Activated naive CD4-positive, alpha-beta T cell treated with anti-CD3 and anti-CD28 coated beads, Interleukin-2, amount 50 U/mL, for 24 hours (primary cell): Measurements from ENCODE around the gene FEZF2.

Experiments used
- H3K27ac Mint-ChIP-seq: one replicate; pipeline ENCODE4 v1.8.0; 2021; ENCODE audit warnings: mild to moderate bottlenecking, mixed read lengths
- H3K27me3 Mint-ChIP-seq: one replicate; pipeline ENCODE4 v1.8.0; 2021; ENCODE audit warnings: mixed read lengths
- H3K36me3 Mint-ChIP-seq: one replicate; pipeline ENCODE4 v1.8.0; 2021; ENCODE audit warnings: mixed read lengths
- H3K4me1 Mint-ChIP-seq: one replicate; pipeline ENCODE4 v1.8.0; 2021; ENCODE audit warnings: mixed read lengths
- H3K4me3 Mint-ChIP-seq: one replicate; pipeline ENCODE4 v1.8.0; 2021; ENCODE audit warnings: mild to moderate bottlenecking, mixed read lengths
- H3K9me3 Mint-ChIP-seq: one replicate; pipeline ENCODE4 v1.8.0; 2021; ENCODE audit warnings: mixed read lengths

FEZF2 gene

GRCh38 chr3:62373215-62373614 is at the start of gene FEZF2:
FEZF2 (minus strand) TSS chr3:62373550; CDS start chr3:62372868, 682 bp downstream.
- no peak within 1 kb of the TSS for H3K4me3 Mint-ChIP-seq
- H3K27ac Mint-ChIP-seq = no peak within 1 kb of the TSS

DNA sequence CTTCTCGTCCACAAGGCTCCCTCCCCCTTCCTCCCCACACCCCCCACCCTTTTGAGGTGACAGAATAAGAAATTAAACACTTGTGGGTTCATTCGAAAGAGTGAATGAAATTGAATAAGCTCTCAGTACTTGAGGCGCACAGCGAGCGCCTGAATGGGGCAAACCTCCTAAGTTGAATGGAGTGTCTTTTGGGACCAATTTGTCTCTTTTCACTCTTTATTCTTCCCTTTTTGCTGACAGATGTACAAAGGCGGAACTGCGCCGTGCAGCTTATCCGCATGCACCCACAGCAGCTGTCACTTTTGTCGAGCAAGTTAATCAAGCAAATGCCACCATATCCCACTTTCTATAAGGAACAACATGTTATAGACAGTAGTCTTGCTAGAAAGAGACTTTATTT is 47.9 kb upstream of the FEZF2 start:
- H3K27ac Mint-ChIP-seq = no peak overlapping the region
- H3K4me1 Mint-ChIP-seq = no peaks in the 10 kb centered on the region
- H3K9me3 Mint-ChIP-seq = no peaks in the 10 kb centered on the region
- no peak overlapping the region for H3K4me3 Mint-ChIP-seq
- H3K36me3 Mint-ChIP-seq = no peaks in the 10 kb centered on the region
- peaks cover 3% of the 10 kb centered on the region for H3K27me3 Mint-ChIP-seq

More at GRCh38 chr3:62373215-62373614, at the start of gene FEZF2:
- H3K9me3 Mint-ChIP-seq = no peaks in the 10 kb centered on the region
- peaks cover 56% of the 10 kb centered on the region for H3K27me3 Mint-ChIP-seq
- H3K36me3 Mint-ChIP-seq = no peaks in the 10 kb centered on the region
- peaks cover 9% of the 10 kb centered on the region for H3K4me1 Mint-ChIP-seq

- Mint-ChIP-seq H3K27me3 (no peaks in the 10 kb centered on the region), H3K4me1 (no peaks in the 10 kb centered on the region), H3K4me3 (no peak overlapping the region), H3K36me3 (no peaks in the 10 kb centered on the region), H3K27ac (no peak overlapping the region), H3K9me3 (no peaks in the 10 kb centered on the region)
Measured at GRCh38 chr3:62416144-62416543, 42.8 kb upstream of the FEZF2 start.

DNA sequence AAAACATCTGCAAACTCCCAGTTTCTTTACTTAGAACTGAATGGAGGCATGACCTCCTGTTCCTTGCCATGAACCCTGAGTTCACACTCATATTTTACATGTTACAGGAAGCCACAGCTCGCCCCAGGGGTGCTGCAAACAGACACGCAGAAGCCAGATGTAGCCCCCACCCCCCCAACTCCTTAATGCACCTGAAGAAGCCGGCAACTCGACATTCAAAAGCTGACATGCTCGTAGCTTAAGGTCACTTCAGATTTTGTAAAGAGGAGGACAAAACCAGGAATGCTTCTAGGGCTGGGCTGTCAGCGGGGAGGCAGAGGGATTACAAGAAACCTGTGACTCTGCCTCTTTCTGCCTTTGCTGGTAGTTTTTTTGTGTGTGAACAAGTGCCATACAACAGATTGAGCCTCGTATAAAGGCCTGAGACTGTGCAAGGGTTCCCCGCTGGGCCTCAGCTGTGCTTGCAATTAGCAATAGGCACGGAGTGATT is 42.0 kb upstream of the FEZF2 start:
- H3K27ac Mint-ChIP-seq = no peak overlapping the region
- H3K27me3 Mint-ChIP-seq = no peaks in the 10 kb centered on the region
- H3K36me3 Mint-ChIP-seq = no peaks in the 10 kb centered on the region
- no peaks in the 10 kb centered on the region for H3K4me1 Mint-ChIP-seq
- H3K9me3 Mint-ChIP-seq = no peaks in the 10 kb centered on the region
- no peak overlapping the region for H3K4me3 Mint-ChIP-seq

DNA sequence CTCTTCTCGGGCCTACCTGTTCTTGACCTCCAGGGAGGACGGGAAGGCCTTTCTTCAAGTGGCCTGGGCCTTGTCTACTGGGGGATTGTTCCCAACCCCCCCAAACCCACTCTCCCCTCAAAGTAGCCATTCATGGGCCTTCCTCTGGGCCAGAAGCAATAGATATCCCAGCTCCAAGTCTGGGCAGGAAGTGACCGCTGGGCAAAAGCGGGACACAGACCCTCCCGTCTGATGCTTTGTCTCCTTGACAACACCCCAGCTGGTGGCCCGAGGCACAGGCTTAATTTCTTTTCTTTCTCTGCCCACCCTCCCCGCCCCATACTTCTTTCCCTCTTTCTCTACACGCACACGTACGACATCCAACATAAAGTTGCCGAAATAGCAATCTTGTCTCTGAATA is 41.4 kb upstream of the FEZF2 start:
- Mint-ChIP-seq H3K4me3 (no peak overlapping the region), H3K27ac (no peak overlapping the region), H3K9me3 (no peaks in the 10 kb centered on the region), H3K36me3 (no peaks in the 10 kb centered on the region), H3K4me1 (no peaks in the 10 kb centered on the region), H3K27me3 (peaks cover 2% of the 10 kb centered on the region)

- no peak overlapping the region for H3K27ac Mint-ChIP-seq
- no peaks in the 10 kb centered on the region for H3K9me3 Mint-ChIP-seq
- H3K4me1 Mint-ChIP-seq = no peaks in the 10 kb centered on the region
- H3K36me3 Mint-ChIP-seq = no peaks in the 10 kb centered on the region
- H3K4me3 Mint-ChIP-seq = no peak overlapping the region
- peaks cover 2% of the 10 kb centered on the region for H3K27me3 Mint-ChIP-seq
Measured at GRCh38 chr3:62413687-62414086, 40.3 kb upstream of the FEZF2 start.

- Mint-ChIP-seq H3K9me3 (no peaks in the 10 kb centered on the region), H3K4me1 (no peaks in the 10 kb centered on the region), H3K36me3 (no peaks in the 10 kb centered on the region), H3K27ac (no peak overlapping the region), H3K4me3 (no peak overlapping the region), H3K27me3 (peaks cover 2% of the 10 kb centered on the region)
Measured at GRCh38 chr3:62406945-62407344, 33.6 kb upstream of the FEZF2 start.

- H3K27ac Mint-ChIP-seq = no peak overlapping the region
- H3K36me3 Mint-ChIP-seq = no peaks in the 10 kb centered on the region
- H3K27me3 Mint-ChIP-seq = peaks cover 2% of the 10 kb centered on the region
- no peak overlapping the region for H3K4me3 Mint-ChIP-seq
- no peaks in the 10 kb centered on the region for H3K9me3 Mint-ChIP-seq
- no peaks in the 10 kb centered on the region for H3K4me1 Mint-ChIP-seq
Measured at GRCh38 chr3:62405566-62405965, 32.2 kb upstream of the FEZF2 start.

DNA sequence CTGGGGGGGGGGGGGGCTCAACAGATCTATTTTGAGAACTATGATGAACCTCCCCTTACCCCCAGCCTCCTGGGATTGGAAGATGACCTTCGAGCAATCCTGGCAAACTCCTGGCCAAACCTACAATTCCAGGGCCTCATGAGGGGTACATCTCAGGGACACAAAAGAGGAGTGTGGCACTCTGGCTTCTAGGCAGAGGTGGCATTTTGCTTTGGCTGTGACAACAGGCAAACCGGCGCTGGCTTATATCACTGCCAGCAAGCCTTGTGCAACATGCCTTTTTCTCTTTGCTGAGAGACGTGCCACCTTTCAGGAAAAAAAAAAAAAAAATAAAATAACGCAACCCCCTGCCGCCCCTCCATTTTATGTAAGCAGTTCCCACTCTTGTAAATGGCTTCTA is 31.8 kb upstream of the FEZF2 start:
- H3K9me3 Mint-ChIP-seq = no peaks in the 10 kb centered on the region
- peaks cover under 1% of the 10 kb centered on the region for H3K27me3 Mint-ChIP-seq
- no peaks in the 10 kb centered on the region for H3K36me3 Mint-ChIP-seq
- H3K4me3 Mint-ChIP-seq = no peak overlapping the region
- no peaks in the 10 kb centered on the region for H3K4me1 Mint-ChIP-seq
- no peak overlapping the region for H3K27ac Mint-ChIP-seq

DNA sequence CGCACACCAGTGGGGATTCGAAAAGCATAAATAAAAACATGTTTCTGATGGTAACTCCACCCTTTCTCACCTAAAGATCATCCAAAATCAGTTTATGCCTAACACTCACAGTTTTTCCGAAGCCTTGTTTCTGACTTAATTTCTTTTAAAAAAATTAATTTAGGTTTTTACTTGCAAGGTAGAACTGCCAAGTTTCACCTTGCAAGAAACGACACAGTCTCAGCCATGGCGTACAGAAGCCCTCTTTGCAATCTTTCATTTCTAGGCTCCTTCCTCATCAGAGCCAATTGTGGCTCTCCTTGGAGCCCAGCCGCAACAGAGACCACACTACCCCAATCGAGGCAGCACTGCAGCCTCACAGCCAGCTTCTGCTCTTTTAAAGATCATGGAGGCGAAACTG is 31.0 kb upstream of the FEZF2 start:
- no peaks in the 10 kb centered on the region for H3K4me1 Mint-ChIP-seq
- H3K27ac Mint-ChIP-seq = no peak overlapping the region
- H3K9me3 Mint-ChIP-seq = no peaks in the 10 kb centered on the region
- H3K4me3 Mint-ChIP-seq = no peak overlapping the region
- no peaks in the 10 kb centered on the region for H3K36me3 Mint-ChIP-seq
- no peaks in the 10 kb centered on the region for H3K27me3 Mint-ChIP-seq

GRCh38 chr3:62403765-62404164 is 30.4 kb upstream of the FEZF2 start:
- Mint-ChIP-seq H3K9me3 (no peaks in the 10 kb centered on the region), H3K27ac (no peak overlapping the region), H3K4me1 (no peaks in the 10 kb centered on the region), H3K27me3 (no peaks in the 10 kb centered on the region), H3K4me3 (no peak overlapping the region), H3K36me3 (no peaks in the 10 kb centered on the region)

DNA sequence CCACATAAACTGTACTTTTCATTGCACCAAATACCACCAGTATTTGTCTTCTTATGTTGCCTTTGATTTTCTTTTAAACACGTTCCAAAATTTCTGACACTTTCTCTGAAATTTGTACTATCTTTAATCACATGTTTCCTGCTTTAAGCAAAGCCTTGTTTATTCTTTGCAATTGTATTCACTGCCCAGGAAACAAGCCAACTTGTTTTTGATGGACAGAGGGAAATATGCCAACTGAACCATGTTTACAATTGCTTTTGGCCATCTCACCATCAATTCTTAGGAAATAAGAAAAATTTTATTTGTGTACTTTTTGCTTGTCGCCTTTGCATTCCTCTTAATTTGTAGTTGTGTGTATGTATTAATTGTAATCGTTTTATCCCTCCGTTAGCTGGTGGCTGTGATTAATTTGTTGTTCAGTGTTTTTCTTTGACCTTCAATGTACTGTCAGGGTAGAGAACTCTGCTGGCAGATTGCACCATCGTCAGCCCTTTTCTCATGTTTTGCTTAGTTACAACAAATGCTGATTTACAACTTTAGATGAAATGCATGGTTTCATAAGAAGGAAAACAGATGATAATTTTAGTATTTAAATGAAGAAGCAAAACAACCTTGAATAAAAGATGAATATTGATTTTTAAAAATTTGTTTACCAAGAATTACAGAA is 19.4 kb upstream of the FEZF2 start:
- peaks cover 17% of the 10 kb centered on the region for H3K27me3 Mint-ChIP-seq
- H3K4me3 Mint-ChIP-seq = no peak overlapping the region
- H3K36me3 Mint-ChIP-seq = no peaks in the 10 kb centered on the region
- peaks cover 12% of the 10 kb centered on the region for H3K9me3 Mint-ChIP-seq
- no peak overlapping the region for H3K27ac Mint-ChIP-seq
- H3K4me1 Mint-ChIP-seq = no peaks in the 10 kb centered on the region

- Mint-ChIP-seq H3K27ac (no peak overlapping the region), H3K9me3 (peaks cover 5% of the 10 kb centered on the region), H3K27me3 (peaks cover 11% of the 10 kb centered on the region), H3K36me3 (no peaks in the 10 kb centered on the region), H3K4me1 (no peaks in the 10 kb centered on the region), H3K4me3 (no peak overlapping the region)
Measured at GRCh38 chr3:62387251-62387650, 13.9 kb upstream of the FEZF2 start.

DNA sequence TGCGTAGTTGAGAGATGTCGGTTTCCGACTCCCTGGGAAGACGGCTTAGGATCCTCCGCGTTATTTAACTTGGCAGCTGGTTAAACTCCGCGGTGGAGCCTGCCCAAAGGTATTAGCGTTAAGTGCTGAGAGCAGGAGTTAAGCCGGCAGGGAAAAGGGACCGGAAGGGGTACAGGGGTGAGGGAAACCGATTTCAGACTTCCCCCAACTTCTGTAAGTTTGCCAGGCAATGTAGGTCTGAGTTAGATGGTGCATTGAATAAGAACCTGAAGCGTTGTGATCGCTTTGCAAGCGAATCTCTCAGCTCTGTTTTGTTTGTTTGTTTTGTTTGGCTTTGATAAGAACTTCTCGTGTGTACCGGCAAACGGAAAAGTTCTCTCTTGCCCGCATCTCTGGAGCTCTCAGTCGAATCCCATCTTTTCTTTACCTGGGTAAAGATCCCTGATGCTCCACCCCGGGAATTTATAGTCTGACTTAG is 6.0 kb upstream of the FEZF2 start:
- H3K4me1 Mint-ChIP-seq = peaks cover under 1% of the 10 kb centered on the region
- no peaks in the 10 kb centered on the region for H3K36me3 Mint-ChIP-seq
- H3K9me3 Mint-ChIP-seq = no peaks in the 10 kb centered on the region
- H3K27me3 Mint-ChIP-seq = peaks cover 53% of the 10 kb centered on the region
- H3K27ac Mint-ChIP-seq = no peak overlapping the region
- no peak overlapping the region for H3K4me3 Mint-ChIP-seq

DNA sequence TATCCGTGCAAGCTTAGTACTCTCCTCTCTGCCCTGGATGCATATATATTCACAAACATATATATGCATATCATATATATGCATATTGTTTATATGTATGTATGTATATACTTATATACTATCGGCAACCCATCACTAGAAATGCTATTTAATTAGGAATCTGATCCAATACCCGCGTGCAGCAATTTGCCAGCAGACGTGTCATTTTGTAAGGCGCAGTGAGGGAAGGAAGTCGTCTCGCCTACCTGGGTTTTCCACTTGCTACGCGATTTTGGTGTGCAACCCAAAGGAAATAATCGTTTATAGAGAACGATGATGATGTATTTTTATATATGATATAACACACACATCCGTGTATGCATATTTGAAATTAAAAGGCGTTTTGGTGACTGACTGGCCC is 5.6 kb upstream of the FEZF2 start:
- H3K9me3 Mint-ChIP-seq = no peaks in the 10 kb centered on the region
- H3K4me3 Mint-ChIP-seq = no peak overlapping the region
- H3K36me3 Mint-ChIP-seq = no peaks in the 10 kb centered on the region
- peaks cover 4% of the 10 kb centered on the region for H3K4me1 Mint-ChIP-seq
- H3K27ac Mint-ChIP-seq = no peak overlapping the region
- H3K27me3 Mint-ChIP-seq = peaks cover 57% of the 10 kb centered on the region

DNA sequence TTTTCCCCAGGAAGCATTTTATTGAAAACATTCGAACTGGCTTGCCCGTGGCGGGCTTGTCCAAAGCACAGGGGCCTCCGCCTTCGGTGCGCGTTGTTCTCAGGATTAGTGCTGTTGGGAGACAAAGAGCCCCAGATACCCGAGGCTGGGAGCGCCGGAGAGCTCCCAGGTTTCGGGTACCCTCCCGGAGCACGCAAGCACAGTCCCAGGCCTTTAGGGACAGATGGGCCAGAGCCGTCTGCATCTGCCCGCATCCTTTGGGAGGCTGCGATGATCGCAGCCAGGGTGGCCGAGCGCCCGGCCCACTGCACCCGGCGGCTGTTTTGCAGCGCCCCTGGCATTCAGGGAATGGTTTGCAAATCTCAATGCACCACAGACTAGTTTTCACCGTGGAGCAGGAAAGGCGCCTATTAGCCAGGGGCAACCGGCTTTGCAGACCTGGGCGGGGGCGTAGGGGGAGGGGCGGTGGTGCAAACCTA is 5.0 kb upstream of the FEZF2 start:
- Mint-ChIP-seq H3K9me3 (no peaks in the 10 kb centered on the region), H3K27me3 (peaks cover 56% of the 10 kb centered on the region), H3K27ac (no peak overlapping the region), H3K36me3 (no peaks in the 10 kb centered on the region), H3K4me1 (peaks cover 4% of the 10 kb centered on the region), H3K4me3 (no peak overlapping the region)
